ENCODE measurements around the gene ICE2. TPM values are rescaled to one million over a fixed set of nuclear protein-coding genes. Genes with fewer than 3 reads are reported as not detected.

Gene ICE2
- total RNA-seq, 1 donor from 2014 or later = 42.2 TPM

DNA sequence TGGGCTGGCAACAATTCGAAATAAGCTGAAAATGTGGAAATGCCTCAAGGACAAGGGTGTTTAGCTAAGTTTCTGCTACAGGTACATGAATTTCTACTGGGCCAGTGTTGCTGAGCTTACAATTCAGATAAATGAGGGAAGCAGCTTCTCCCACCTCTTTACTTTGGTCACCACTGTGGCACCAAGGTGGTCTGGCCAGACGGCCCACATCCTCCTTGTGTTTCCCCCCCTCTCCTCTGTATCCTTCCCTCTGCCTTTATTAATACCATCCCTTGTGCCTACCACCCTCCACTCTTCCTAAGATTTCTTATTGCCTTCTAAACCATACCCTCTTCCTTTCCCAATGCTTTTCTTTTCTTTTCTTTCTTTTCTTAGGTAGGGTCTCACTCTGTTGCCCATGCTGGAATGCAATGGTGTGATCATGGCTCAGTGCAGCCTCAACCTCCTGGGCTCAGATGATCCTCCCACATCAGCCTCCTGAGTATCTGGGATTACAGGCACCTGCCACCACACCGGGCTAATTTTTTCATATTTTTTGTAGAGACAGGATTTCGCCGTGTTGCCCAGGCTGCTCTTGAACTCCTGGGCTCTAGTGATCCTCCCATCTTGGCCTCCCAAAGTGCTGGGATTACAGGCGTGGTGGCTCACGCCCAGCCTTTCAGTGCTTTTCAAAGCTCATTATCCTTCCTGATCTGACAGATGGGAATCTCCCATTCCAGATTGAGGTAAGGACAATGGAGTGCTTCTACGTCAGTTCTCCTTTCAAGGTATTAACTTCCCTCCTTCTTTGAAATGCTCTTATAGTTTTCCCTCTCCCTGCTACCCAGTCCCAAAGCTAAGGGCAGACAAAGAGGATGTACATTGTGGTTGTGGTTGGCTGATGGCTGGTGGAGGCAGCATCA, 95.9 kb downstream of the ICE2 start:
- no peak overlapping the region for H3K4me3 Mint-ChIP-seq (ENCODE audit: unreplicated experiment)
- no peak for DNase-seq (ENCODE audit: low spot score)
- no peaks in the 10 kb centered on the region for H3K9me3 Mint-ChIP-seq (ENCODE audit: unreplicated experiment)
- no peak overlapping the region for H3K27ac Mint-ChIP-seq (ENCODE audit: unreplicated experiment)
- H3K27me3 Mint-ChIP-seq (ENCODE audit: unreplicated experiment) = no peaks in the 10 kb centered on the region
- H3K36me3 Mint-ChIP-seq (ENCODE audit: low read depth, unreplicated experiment) = peaks cover 16% of the 10 kb centered on the region
- TF ChIP-seq, protein P1, sequence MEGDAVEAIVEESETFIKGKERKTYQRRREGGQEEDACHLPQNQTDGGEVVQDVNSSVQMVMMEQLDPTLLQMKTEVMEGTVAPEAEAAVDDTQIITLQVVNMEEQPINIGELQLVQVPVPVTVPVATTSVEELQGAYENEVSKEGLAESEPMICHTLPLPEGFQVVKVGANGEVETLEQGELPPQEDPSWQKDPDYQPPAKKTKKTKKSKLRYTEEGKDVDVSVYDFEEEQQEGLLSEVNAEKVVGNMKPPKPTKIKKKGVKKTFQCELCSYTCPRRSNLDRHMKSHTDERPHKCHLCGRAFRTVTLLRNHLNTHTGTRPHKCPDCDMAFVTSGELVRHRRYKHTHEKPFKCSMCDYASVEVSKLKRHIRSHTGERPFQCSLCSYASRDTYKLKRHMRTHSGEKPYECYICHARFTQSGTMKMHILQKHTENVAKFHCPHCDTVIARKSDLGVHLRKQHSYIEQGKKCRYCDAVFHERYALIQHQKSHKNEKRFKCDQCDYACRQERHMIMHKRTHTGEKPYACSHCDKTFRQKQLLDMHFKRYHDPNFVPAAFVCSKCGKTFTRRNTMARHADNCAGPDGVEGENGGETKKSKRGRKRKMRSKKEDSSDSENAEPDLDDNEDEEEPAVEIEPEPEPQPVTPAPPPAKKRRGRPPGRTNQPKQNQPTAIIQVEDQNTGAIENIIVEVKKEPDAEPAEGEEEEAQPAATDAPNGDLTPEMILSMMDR (IDR thresholded peaks at IDR 0.05; ENCODE audit: unreplicated experiment) = no peak
- H3K4me1 Mint-ChIP-seq (ENCODE audit: unreplicated experiment) = no peaks in the 10 kb centered on the region

DNA sequence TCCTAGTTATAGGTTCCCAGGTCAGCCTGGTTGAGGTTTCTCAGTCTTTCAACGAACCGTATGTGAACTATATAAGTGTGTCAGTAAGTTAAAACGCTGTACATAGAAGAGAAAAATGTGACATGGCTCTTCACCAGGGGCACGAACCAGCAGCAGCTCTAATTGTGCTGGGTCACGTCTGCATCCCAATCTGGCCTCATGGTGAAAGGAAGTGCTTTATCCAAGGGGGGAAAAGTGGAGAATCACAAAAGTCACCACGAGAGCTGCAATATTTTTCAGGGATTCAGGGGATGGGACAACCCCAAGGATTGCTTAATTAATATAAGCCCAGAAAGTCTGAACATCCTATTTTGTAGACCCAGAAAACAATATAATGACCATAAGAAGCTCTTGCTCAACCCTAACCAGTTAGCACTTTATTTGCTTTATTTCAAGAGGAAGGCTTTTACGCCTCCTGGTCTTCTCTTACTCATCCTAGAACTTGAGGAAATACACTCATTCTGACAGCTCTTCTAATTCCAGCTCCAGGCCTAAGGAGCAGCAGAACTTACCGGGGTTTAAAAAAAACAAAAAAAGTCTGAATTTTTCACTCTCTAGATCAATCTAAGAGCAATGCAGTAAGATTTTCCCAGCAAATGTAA, 97.7 kb downstream of the ICE2 start:
- TF ChIP-seq, protein P1 (IDR thresholded peaks at IDR 0.05; ENCODE audit: unreplicated experiment) = no peak
- H3K27ac Mint-ChIP-seq (ENCODE audit: unreplicated experiment) = no peak overlapping the region
- no peaks in the 10 kb centered on the region for H3K9me3 Mint-ChIP-seq (ENCODE audit: unreplicated experiment)
- no peak overlapping the region for H3K4me3 Mint-ChIP-seq (ENCODE audit: unreplicated experiment)
- no peaks in the 10 kb centered on the region for H3K27me3 Mint-ChIP-seq (ENCODE audit: unreplicated experiment)
- no peak for DNase-seq (ENCODE audit: low spot score)
- peaks cover 16% of the 10 kb centered on the region for H3K36me3 Mint-ChIP-seq (ENCODE audit: low read depth, unreplicated experiment)
- no peaks in the 10 kb centered on the region for H3K4me1 Mint-ChIP-seq (ENCODE audit: unreplicated experiment)

DNA sequence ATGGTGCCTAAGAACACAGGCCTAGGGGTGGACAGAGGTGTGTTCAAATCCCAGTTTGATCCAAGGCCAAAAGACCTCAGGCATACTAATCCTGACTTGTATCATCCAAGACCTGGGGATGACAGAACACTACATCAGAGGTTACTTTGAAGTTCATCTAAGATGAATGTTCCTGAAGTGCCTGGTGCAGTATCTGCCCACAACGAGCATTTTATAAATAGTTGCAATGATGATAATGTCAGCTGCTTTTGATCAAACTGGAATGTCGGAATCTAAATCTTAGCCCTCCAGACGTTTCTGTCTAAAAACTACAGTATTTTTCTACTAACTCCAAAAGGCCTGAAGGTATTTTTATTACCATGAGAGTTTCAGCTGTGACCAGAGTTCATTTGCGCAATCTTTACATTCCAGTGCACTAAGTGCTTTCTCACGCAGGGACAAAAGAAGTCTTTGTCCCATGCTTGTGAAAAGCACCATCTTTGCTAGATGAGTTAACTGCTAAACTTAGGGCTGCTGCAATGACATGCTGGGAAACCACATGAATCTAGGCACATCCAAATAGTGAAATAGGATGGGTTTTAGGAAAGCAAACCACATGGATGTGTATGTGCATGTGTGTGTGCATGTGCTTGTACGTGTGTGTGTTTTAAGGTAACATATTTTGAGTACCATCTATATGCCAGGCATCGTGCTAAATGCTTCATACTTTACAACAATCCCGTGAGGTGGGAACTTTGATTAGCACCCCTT, 99.2 kb downstream of the ICE2 start:
- Mint-ChIP-seq H3K4me1 (ENCODE audit: unreplicated experiment) (peaks cover 2% of the 10 kb centered on the region), H3K27ac (ENCODE audit: unreplicated experiment) (no peak overlapping the region), H3K27me3 (ENCODE audit: unreplicated experiment) (no peaks in the 10 kb centered on the region), H3K36me3 (ENCODE audit: low read depth, unreplicated experiment) (peaks cover 16% of the 10 kb centered on the region), H3K9me3 (ENCODE audit: unreplicated experiment) (no peaks in the 10 kb centered on the region), H3K4me3 (ENCODE audit: unreplicated experiment) (no peak overlapping the region)
- TF ChIP-seq, protein P1 (IDR thresholded peaks at IDR 0.05; ENCODE audit: unreplicated experiment) = no peak
- DNase-seq (ENCODE audit: low spot score) = no peak

DNA sequence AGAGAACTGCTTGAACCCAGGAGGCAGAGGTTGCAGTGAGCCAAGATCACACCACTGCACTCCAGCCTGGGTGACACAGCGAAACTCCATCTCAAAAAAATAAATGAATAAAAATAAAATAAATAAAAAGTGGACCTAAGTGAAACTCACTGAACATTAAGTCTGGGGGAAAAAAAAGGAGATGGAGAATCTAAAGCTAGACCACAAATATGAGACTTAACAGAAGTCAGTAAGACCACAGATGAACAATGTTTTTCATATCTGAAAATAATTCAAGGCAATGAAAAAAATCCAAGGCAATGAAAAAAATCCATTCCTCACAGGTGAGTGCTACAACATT, 99.8 kb downstream of the ICE2 start:
- no peak overlapping the region for H3K27ac Mint-ChIP-seq (ENCODE audit: unreplicated experiment)
- no peaks in the 10 kb centered on the region for H3K9me3 Mint-ChIP-seq (ENCODE audit: unreplicated experiment)
- peaks cover 2% of the 10 kb centered on the region for H3K4me1 Mint-ChIP-seq (ENCODE audit: unreplicated experiment)
- H3K4me3 Mint-ChIP-seq (ENCODE audit: unreplicated experiment) = no peak overlapping the region
- TF ChIP-seq, protein P1 (IDR thresholded peaks at IDR 0.05; ENCODE audit: unreplicated experiment) = no peak
- no peaks in the 10 kb centered on the region for H3K27me3 Mint-ChIP-seq (ENCODE audit: unreplicated experiment)
- DNase-seq (ENCODE audit: low spot score) = no peak
- peaks cover 18% of the 10 kb centered on the region for H3K36me3 Mint-ChIP-seq (ENCODE audit: low read depth, unreplicated experiment)

Data from endothelial cell (in vitro differentiated cells).